Lower leg skin (tissue), 3 donors: ENCODE results near the gene TPSG1.

Experiments
- CTCF ChIP-seq, 3 donors: fragments of 450-650 bp; IDR thresholded peaks; one replicate each; pipeline ENCODE4 v1.5.1; 2016; ENCODE audit warnings: antibody characterized with exemption in 3 of 3, mild to moderate bottlenecking in 3 of 3, moderate library complexity in 2 of 3
- POLR2A ChIP-seq, 2 donors: fragments of 450-650 bp; IDR thresholded peaks; one replicate each; pipeline ENCODE4 v1.6.1; 2016 to 2017; ENCODE audit warnings: antibody characterized with exemption in 2 of 2, mild to moderate bottlenecking in 1 of 2, moderate library complexity in 1 of 2

DNA sequence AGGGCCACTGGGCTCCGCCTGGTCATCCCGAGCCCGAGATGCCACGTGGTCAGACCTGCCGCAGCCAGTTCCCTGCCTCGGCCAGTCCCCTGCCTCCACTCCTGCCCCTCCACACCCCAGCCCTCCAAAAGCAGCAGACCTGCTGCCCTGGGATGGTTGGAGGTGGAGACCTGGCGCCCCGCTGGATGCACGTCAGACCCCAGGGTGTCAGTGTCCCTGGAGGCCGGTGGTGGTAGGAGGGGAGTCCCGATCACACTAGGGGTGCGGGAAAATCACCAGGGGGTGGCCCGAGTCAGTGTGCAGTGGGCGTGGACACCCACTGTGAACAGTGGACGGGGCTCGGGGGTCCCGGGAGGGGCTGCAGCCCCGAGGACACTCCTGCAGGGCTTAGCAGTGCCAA lies 26.9 kb downstream of the TPSG1 start:
- TF ChIP-seq CTCF (IDR thresholded peaks at IDR 0.05), result no peak
- no peak for TF ChIP-seq POLR2A (IDR thresholded peaks at IDR 0.05)
